IPS-15b (cell line): ENCODE data around the gene MSI2.
A peak's percentile ranks its signal among the peaks of the same experiment; 100 is the strongest.

Experiments
- H3K27me3 ChIP-seq: one replicate; pipeline ENCODE4 v1.6.1; 2013; ENCODE audit warnings: low read length; ENCODE audit not compliant: control insufficient read depth, insufficient read depth
- H3K36me3 ChIP-seq: one replicate; pipeline ENCODE4 v1.6.1; 2013; ENCODE audit warnings: low read length; ENCODE audit not compliant: control insufficient read depth, insufficient read depth
- H3K4me1 ChIP-seq: one replicate; pipeline ENCODE4 v1.6.1; 2013; ENCODE audit warnings: mild to moderate bottlenecking, low read length; ENCODE audit not compliant: control insufficient read depth, insufficient read depth
- H3K4me3 ChIP-seq: one replicate; pipeline ENCODE4 v1.5.1; 2013; ENCODE audit warnings: low read depth, low read length
- H3K9ac ChIP-seq: one replicate; pipeline ENCODE4 v1.6.1; 2013; ENCODE audit warnings: low read depth, mild to moderate bottlenecking, low read length
- H3K9me3 ChIP-seq: one replicate; pipeline ENCODE4 v1.6.1; 2013; ENCODE audit warnings: mild to moderate bottlenecking, low read length; ENCODE audit not compliant: control insufficient read depth, insufficient read depth

Gene MSI2

GRCh38 chr17:57597101-57597500 is 340.8 kb downstream of the MSI2 start:
- Histone ChIP-seq H3K9ac (no peak overlapping the region), H3K27me3 (no peaks in the 10 kb centered on the region), H3K4me1 (peaks cover 5% of the 10 kb centered on the region), H3K4me3 (no peak overlapping the region), H3K36me3 (no peaks in the 10 kb centered on the region), H3K9me3 (no peaks in the 10 kb centered on the region)

- no peak overlapping the region for H3K4me3 ChIP-seq
- no peak overlapping the region for H3K9ac ChIP-seq
- H3K27me3 ChIP-seq = no peaks in the 10 kb centered on the region
- no peaks in the 10 kb centered on the region for H3K9me3 ChIP-seq
- no peaks in the 10 kb centered on the region for H3K36me3 ChIP-seq
- peaks cover 5% of the 10 kb centered on the region for H3K4me1 ChIP-seq
Observed at GRCh38 chr17:57597531-57598453, 341.5 kb downstream of the MSI2 start.

- no peaks in the 10 kb centered on the region for H3K36me3 ChIP-seq
- H3K9ac ChIP-seq = no peak overlapping the region
- peaks cover 5% of the 10 kb centered on the region for H3K4me1 ChIP-seq
- H3K4me3 ChIP-seq = no peak overlapping the region
- H3K27me3 ChIP-seq = no peaks in the 10 kb centered on the region
- H3K9me3 ChIP-seq = no peaks in the 10 kb centered on the region
Observed at GRCh38 chr17:57599271-57600045, 343.1 kb downstream of the MSI2 start.

- Histone ChIP-seq H3K9me3 (no peaks in the 10 kb centered on the region), H3K27me3 (no peaks in the 10 kb centered on the region), H3K4me3 (no peak overlapping the region), H3K36me3 (no peaks in the 10 kb centered on the region), H3K9ac (no peak overlapping the region), H3K4me1 (peaks cover 8% of the 10 kb centered on the region)
Observed at GRCh38 chr17:57600074-57600473, 343.8 kb downstream of the MSI2 start.

GRCh38 chr17:57601143-57601735 is 344.9 kb downstream of the MSI2 start:
- Histone ChIP-seq H3K4me3 (no peak overlapping the region), H3K27me3 (no peaks in the 10 kb centered on the region), H3K4me1 (peaks cover 12% of the 10 kb centered on the region), H3K9me3 (no peaks in the 10 kb centered on the region), H3K36me3 (no peaks in the 10 kb centered on the region), H3K9ac (no peak overlapping the region)

GRCh38 chr17:57602896-57603295 is 346.6 kb downstream of the MSI2 start:
- peaks cover 14% of the 10 kb centered on the region for H3K4me1 ChIP-seq
- H3K9ac ChIP-seq = no peak overlapping the region
- no peak overlapping the region for H3K4me3 ChIP-seq
- no peaks in the 10 kb centered on the region for H3K9me3 ChIP-seq
- no peaks in the 10 kb centered on the region for H3K36me3 ChIP-seq
- no peaks in the 10 kb centered on the region for H3K27me3 ChIP-seq

GRCh38 chr17:57603546-57603945 is 347.2 kb downstream of the MSI2 start:
- H3K27me3 ChIP-seq = no peaks in the 10 kb centered on the region
- no peak overlapping the region for H3K9ac ChIP-seq
- peaks cover 13% of the 10 kb centered on the region for H3K4me1 ChIP-seq

GRCh38 chr17:57603978-57604377 is 347.7 kb downstream of the MSI2 start:
- H3K4me1 ChIP-seq = peaks cover 17% of the 10 kb centered on the region
- no peak overlapping the region for H3K4me3 ChIP-seq
- H3K9me3 ChIP-seq = no peaks in the 10 kb centered on the region
- H3K27me3 ChIP-seq = no peaks in the 10 kb centered on the region
- no peak overlapping the region for H3K9ac ChIP-seq
- no peaks in the 10 kb centered on the region for H3K36me3 ChIP-seq

More at GRCh38 chr17:57603546-57603945, 347.2 kb downstream of the MSI2 start:
- Histone ChIP-seq H3K9me3 (no peaks in the 10 kb centered on the region), H3K36me3 (no peaks in the 10 kb centered on the region), H3K4me3 (no peak overlapping the region)

GRCh38 chr17:57604771-57605674 is 348.7 kb downstream of the MSI2 start:
- H3K4me1 ChIP-seq = peaks cover 18% of the 10 kb centered on the region
- no peak overlapping the region for H3K4me3 ChIP-seq
- H3K9ac ChIP-seq = peak overlapping the region; percentile 24
- H3K9me3 ChIP-seq = no peaks in the 10 kb centered on the region
- no peaks in the 10 kb centered on the region for H3K36me3 ChIP-seq
- no peaks in the 10 kb centered on the region for H3K27me3 ChIP-seq

GRCh38 chr17:57605675-57606105 is 349.4 kb downstream of the MSI2 start:
- no peaks in the 10 kb centered on the region for H3K9me3 ChIP-seq
- H3K27me3 ChIP-seq = no peaks in the 10 kb centered on the region
- no peak overlapping the region for H3K9ac ChIP-seq
- peaks cover 18% of the 10 kb centered on the region for H3K4me1 ChIP-seq
- H3K4me3 ChIP-seq = no peak overlapping the region
- no peaks in the 10 kb centered on the region for H3K36me3 ChIP-seq
